NT2/D1 (cell line): ENCODE results near the gene PARD3.
"Not testable (repeated sequence)": the region's sequence is repeated elsewhere in the genome, so short reads cannot be mapped to it uniquely, and the experiment has no call there.

Experiments
- DNase-seq: peaks from one replicate; pipeline ENCODE4 v3.0.0-alpha.2; 2011; ENCODE audit warnings: low read depth, low spot score
- H3K27me3 ChIP-seq: 2 replicates; pipeline ENCODE4 v1.6.0; 2011; ENCODE audit warnings: mild to moderate bottlenecking; ENCODE audit not compliant: insufficient read length, insufficient read depth
- H3K36me3 ChIP-seq: 2 replicates; pipeline ENCODE4 v1.6.1; 2011; ENCODE audit warnings: mild to moderate bottlenecking, low read length, mixed read lengths; ENCODE audit not compliant: insufficient read depth, insufficient read length
- H3K4me1 ChIP-seq: 2 replicates; pipeline ENCODE4 v1.5.1; 2011; ENCODE audit not compliant: insufficient read depth, insufficient read length
- H3K4me3 ChIP-seq: 2 replicates; pipeline ENCODE4 v1.5.1; 2011; ENCODE audit warnings: low read depth; ENCODE audit not compliant: insufficient read length
- H3K9ac ChIP-seq: 2 replicates; pipeline ENCODE4 v1.6.0; 2011; ENCODE audit warnings: low read depth; ENCODE audit not compliant: insufficient read length
- H3K9me3 ChIP-seq: 2 replicates; pipeline ENCODE4 v1.5.1; 2011; ENCODE audit warnings: mild to moderate bottlenecking, low read length; ENCODE audit not compliant: insufficient read depth
- SUZ12 ChIP-seq: IDR thresholded peaks from 2 replicates; pipeline ENCODE4 v1.6.1; 2011; ENCODE audit not compliant: insufficient read length, insufficient read depth; ENCODE audit errors: extremely low read depth
- YY1 ChIP-seq: IDR thresholded peaks from 2 replicates; pipeline ENCODE4 v1.6.1; 2011; ENCODE audit not compliant: insufficient read length, insufficient read depth
- ZNF274 ChIP-seq: IDR thresholded peaks from 2 replicates; pipeline ENCODE4 v1.6.1; 2011; ENCODE audit warnings: mild to moderate bottlenecking, low read depth, low read length

Gene PARD3

GRCh38 chr10:34369120-34369519 is 446.0 kb downstream of the PARD3 start:
- Histone ChIP-seq H3K36me3 (no peaks in the 10 kb centered on the region), H3K4me1 (no peaks in the 10 kb centered on the region), H3K9me3 (no peaks in the 10 kb centered on the region), H3K27me3 (no peaks in the 10 kb centered on the region), H3K4me3 (no peak overlapping the region), H3K9ac (no peak overlapping the region)
- no peak for DNase-seq
- TF ChIP-seq ZNF274, result no peak
- no peak for TF ChIP-seq SUZ12
- TF ChIP-seq YY1, result no peak

GRCh38 chr10:34364253-34365037 is 450.7 kb downstream of the PARD3 start:
- Histone ChIP-seq H3K36me3 (peaks cover 6% of the 10 kb centered on the region), H3K4me1 (no peaks in the 10 kb centered on the region), H3K9ac (no peak overlapping the region), H3K9me3 (no peaks in the 10 kb centered on the region), H3K4me3 (no peak overlapping the region), H3K27me3 (no peaks in the 10 kb centered on the region)
- no peak for TF ChIP-seq ZNF274
- TF ChIP-seq SUZ12, result no peak
- no peak for TF ChIP-seq YY1
- no peak for DNase-seq

GRCh38 chr10:34360984-34361383 is 454.1 kb downstream of the PARD3 start:
- Histone ChIP-seq H3K9ac (no peak overlapping the region), H3K9me3 (no peaks in the 10 kb centered on the region), H3K27me3 (no peaks in the 10 kb centered on the region), H3K36me3 (peaks cover 12% of the 10 kb centered on the region), H3K4me1 (no peaks in the 10 kb centered on the region), H3K4me3 (no peak overlapping the region)
- TF ChIP-seq SUZ12 (no peak), ZNF274 (no peak), YY1 (no peak)
- DNase-seq, result no peak

- H3K4me3 ChIP-seq, result no peak overlapping the region
- no peaks in the 10 kb centered on the region for H3K27me3 ChIP-seq
- no peak for TF ChIP-seq ZNF274
- no peak for TF ChIP-seq YY1
- TF ChIP-seq SUZ12, result no peak
- no peak for DNase-seq
- no peaks in the 10 kb centered on the region for H3K9me3 ChIP-seq
- no peaks in the 10 kb centered on the region for H3K4me1 ChIP-seq
- H3K36me3 ChIP-seq, result peaks cover 17% of the 10 kb centered on the region
- H3K9ac ChIP-seq, result no peak overlapping the region
Measured at GRCh38 chr10:34359435-34359813, 455.7 kb downstream of the PARD3 start.

- H3K9me3 ChIP-seq, result no peaks in the 10 kb centered on the region
- TF ChIP-seq YY1 (no peak), SUZ12 (no peak), ZNF274 (no peak)
- H3K9ac ChIP-seq, result no peak overlapping the region
- H3K27me3 ChIP-seq, result no peaks in the 10 kb centered on the region
- DNase-seq, result no peak
- peaks cover 17% of the 10 kb centered on the region for H3K36me3 ChIP-seq
- no peaks in the 10 kb centered on the region for H3K4me1 ChIP-seq
- H3K4me3 ChIP-seq, result no peak overlapping the region
Measured at GRCh38 chr10:34358729-34359434, 456.2 kb downstream of the PARD3 start.

GRCh38 chr10:34356463-34356862 is 458.6 kb downstream of the PARD3 start:
- TF ChIP-seq ZNF274, result no peak
- no peak for TF ChIP-seq SUZ12
- no peak for TF ChIP-seq YY1
- H3K36me3 ChIP-seq, result peaks cover 17% of the 10 kb centered on the region
- H3K9me3 ChIP-seq, result no peaks in the 10 kb centered on the region
- no peaks in the 10 kb centered on the region for H3K27me3 ChIP-seq
- H3K9ac ChIP-seq, result no peak overlapping the region
- no peak for DNase-seq
- H3K4me3 ChIP-seq, result no peak overlapping the region
- no peaks in the 10 kb centered on the region for H3K4me1 ChIP-seq

GRCh38 chr10:34353530-34353929 is 461.6 kb downstream of the PARD3 start:
- not testable (repeated sequence) for H3K4me1 ChIP-seq, DNase-seq, H3K4me3 ChIP-seq, H3K9me3 ChIP-seq, H3K27me3 ChIP-seq, H3K36me3 ChIP-seq, H3K9ac ChIP-seq

GRCh38 chr10:34352599-34353204 is 462.4 kb downstream of the PARD3 start:
- not testable (repeated sequence) for DNase-seq, H3K9ac ChIP-seq, H3K4me1 ChIP-seq, H3K4me3 ChIP-seq, H3K27me3 ChIP-seq, H3K9me3 ChIP-seq, H3K36me3 ChIP-seq
